HCT116 (cell line): ENCODE results near the gene KCTD1.

Experiments
- CEBPB ChIP-seq: IDR thresholded peaks from 2 replicates; pipeline ENCODE4 v1.6.1; 2012; ENCODE audit warnings: low read depth
- EZH2 ChIP-seq: fragments of 200-600 bp; sonication (generic); IDR thresholded peaks from 2 replicates; pipeline ENCODE4 v1.6.1; 2017; ENCODE audit warnings: antibody characterized with exemption, mixed run types
- POLR2A ChIP-seq: IDR thresholded peaks from 2 replicates; pipeline ENCODE4 v1.7.0; 2011; ENCODE audit warnings: borderline replicate concordance; ENCODE audit not compliant: insufficient read depth, insufficient read length; ENCODE audit errors: extremely low read depth
- POLR2AphosphoS5 ChIP-seq: IDR thresholded peaks from 2 replicates; pipeline ENCODE4 v1.6.1; 2011; ENCODE audit warnings: mild to moderate bottlenecking, low read depth, low read length, moderate library complexity
- RAD21 ChIP-seq: IDR thresholded peaks from 2 replicates; pipeline ENCODE4 v1.6.1; 2012; ENCODE audit warnings: low read depth, mild to moderate bottlenecking
- REST ChIP-seq: IDR thresholded peaks from 2 replicates; pipeline ENCODE4 v1.6.1; 2012; ENCODE audit warnings: low read depth
- SP1 ChIP-seq: IDR thresholded peaks from 2 replicates; pipeline ENCODE4 v1.6.1; 2012; ENCODE audit warnings: low read depth
- YY1 ChIP-seq: IDR thresholded peaks from 2 replicates; pipeline ENCODE4 v1.6.1; 2011; ENCODE audit warnings: low read length, low read depth, moderate library complexity, mild to moderate bottlenecking; ENCODE audit not compliant: insufficient replicate concordance; ENCODE audit errors: extremely low read depth
- ZNF274 ChIP-seq: fragments of 200-500 bp; sonication (Bioruptor generic); IDR thresholded peaks from 2 replicates; pipeline ENCODE4 v1.6.1; 2014; ENCODE audit warnings: mild to moderate bottlenecking, low read depth, low read length, inconsistent platforms
- TF ChIP-seq, protein P1 (sequence below), 3 experiments: fragments of 200-600 bp in 1 of 3; sonication (generic) in 1 of 3; IDR thresholded peaks in 2 of 3; conservative IDR thresholded peaks in 1 of 3; 2 replicates each; pipeline ENCODE4 v1.5.1; 2012 to 2017; ENCODE audit warnings: low read depth in 2 of 3, low read length in 2 of 3, antibody characterized with exemption in 1 of 3, borderline replicate concordance in 1 of 3, control low read depth in 1 of 3, mild to moderate bottlenecking in 1 of 3, mixed read lengths in 1 of 3, mixed run types in 1 of 3, moderate library complexity in 1 of 3; ENCODE audit not compliant: insufficient read depth in 1 of 3

- TF ChIP-seq ZNF274 (no peak), SP1 (no peak), YY1 (no peak), POLR2A (no peak), CEBPB (no peak), EZH2 (no peak), POLR2AphosphoS5 (no peak), RAD21 (no peak), REST (no peak)
- TF ChIP-seq, protein P1, sequence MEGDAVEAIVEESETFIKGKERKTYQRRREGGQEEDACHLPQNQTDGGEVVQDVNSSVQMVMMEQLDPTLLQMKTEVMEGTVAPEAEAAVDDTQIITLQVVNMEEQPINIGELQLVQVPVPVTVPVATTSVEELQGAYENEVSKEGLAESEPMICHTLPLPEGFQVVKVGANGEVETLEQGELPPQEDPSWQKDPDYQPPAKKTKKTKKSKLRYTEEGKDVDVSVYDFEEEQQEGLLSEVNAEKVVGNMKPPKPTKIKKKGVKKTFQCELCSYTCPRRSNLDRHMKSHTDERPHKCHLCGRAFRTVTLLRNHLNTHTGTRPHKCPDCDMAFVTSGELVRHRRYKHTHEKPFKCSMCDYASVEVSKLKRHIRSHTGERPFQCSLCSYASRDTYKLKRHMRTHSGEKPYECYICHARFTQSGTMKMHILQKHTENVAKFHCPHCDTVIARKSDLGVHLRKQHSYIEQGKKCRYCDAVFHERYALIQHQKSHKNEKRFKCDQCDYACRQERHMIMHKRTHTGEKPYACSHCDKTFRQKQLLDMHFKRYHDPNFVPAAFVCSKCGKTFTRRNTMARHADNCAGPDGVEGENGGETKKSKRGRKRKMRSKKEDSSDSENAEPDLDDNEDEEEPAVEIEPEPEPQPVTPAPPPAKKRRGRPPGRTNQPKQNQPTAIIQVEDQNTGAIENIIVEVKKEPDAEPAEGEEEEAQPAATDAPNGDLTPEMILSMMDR (IDR thresholded peaks at IDR 0.05 in 2 of 3, conservative IDR thresholded peaks at IDR 0.05 in 1 of 3; ENCODE audit: borderline replicate concordance in 1 of 3, insufficient read depth in 1 of 3, low read depth in 2 of 3, low read length in 2 of 3), result no peak
These were observed 113.5 kb downstream of the KCTD1 start for GRCh38 chr18:26434887-26435286.
